Endodermal cell (in vitro differentiated cells): ENCODE results near the gene XIRP2. TPM values are rescaled to one million over a fixed set of nuclear protein-coding genes. Genes with fewer than 3 reads are reported as not detected.

ENCODE experiments used
- DNase-seq: peaks from one replicate; pipeline ENCODE4 v3.0.0-alpha.2; 2017
- H3K27ac ChIP-seq: 2 replicates; pipeline ENCODE4 v1.5.1; 2013; ENCODE audit warnings: mild to moderate bottlenecking, low read depth, low read length, moderate library complexity
- H3K27me3 ChIP-seq: 2 replicates; pipeline ENCODE4 v1.6.1; 2013; ENCODE audit warnings: mild to moderate bottlenecking, low read length, moderate library complexity; ENCODE audit not compliant: insufficient read depth, control insufficient read depth, poor library complexity, severe bottlenecking
- H3K36me3 ChIP-seq: 2 replicates; pipeline ENCODE4 v1.7.0; 2013; ENCODE audit warnings: mild to moderate bottlenecking, low read length, moderate library complexity; ENCODE audit not compliant: control insufficient read depth, insufficient read depth
- H3K4me1 ChIP-seq: one replicate; pipeline ENCODE4 v1.7.0; 2013; ENCODE audit warnings: low read length; ENCODE audit not compliant: control insufficient read depth, insufficient read depth
- H3K4me3 ChIP-seq: 2 replicates; pipeline ENCODE4 v1.5.1; 2013; ENCODE audit warnings: mild to moderate bottlenecking, low read length, moderate library complexity
- H3K9ac ChIP-seq: 2 replicates; pipeline ENCODE4 v1.6.1; 2013; ENCODE audit warnings: mild to moderate bottlenecking, low read length, moderate library complexity; ENCODE audit not compliant: poor library complexity, severe bottlenecking; ENCODE audit errors: extremely low read depth
- H3K9me3 ChIP-seq: 2 replicates; pipeline ENCODE4 v1.6.1; 2013; ENCODE audit warnings: mild to moderate bottlenecking, low read length, moderate library complexity; ENCODE audit not compliant: control insufficient read depth
- H3K27ac Mint-ChIP-seq: 2 replicates; pipeline ENCODE4 v1.8.0; 2020; ENCODE audit warnings: mixed read lengths
- H3K27me3 Mint-ChIP-seq: 2 replicates; pipeline ENCODE4 v1.8.0; 2021; ENCODE audit warnings: mild to moderate bottlenecking, mixed read lengths; ENCODE audit not compliant: insufficient read depth
- H3K36me3 Mint-ChIP-seq: 2 replicates; pipeline ENCODE4 v1.8.0; 2020; ENCODE audit warnings: low read depth, mixed read lengths
- H3K4me1 Mint-ChIP-seq: 2 replicates; pipeline ENCODE4 v1.8.0; 2020; ENCODE audit warnings: mixed read lengths
- H3K4me3 Mint-ChIP-seq: 2 replicates; pipeline ENCODE4 v1.8.0; 2020; ENCODE audit warnings: mild to moderate bottlenecking, moderate library complexity, mixed read lengths
- H3K9me3 Mint-ChIP-seq: 2 replicates; pipeline ENCODE4 v1.8.0; 2020; ENCODE audit warnings: mild to moderate bottlenecking, mixed read lengths
- CTCF ChIP-seq: fragments of 200-600 bp; sonication (generic); conservative IDR thresholded peaks from 2 replicates; pipeline ENCODE4 v1.5.0; 2021; ENCODE audit warnings: antibody characterized with exemption, mild to moderate bottlenecking
- WGBS, 2 experiments: methylation state at CpG; one replicate each; pipeline versions ENCODE4 v1.1.5 to v1.1.7; 2013; ENCODE audit warnings: missing lambda C conversion rate in 2 of 2, mixed read lengths in 1 of 2; ENCODE audit not compliant: insufficient coverage in 1 of 2, insufficient read length in 1 of 2; 5-methylcytosine and 5-hydroxymethylcytosine counted together
- total RNA-seq, 2 donors: library from RNA; stranded (reverse); fragmentation: NEBNext Ultra II Directional in 1 of 2; extraction: Animal tissue kit (Norgen Biotek cat#: 25700) in 1 of 2; gene quantifications; 2 replicates in 1 of 2; 3 replicates in 1 of 2; pipeline ENCODE4 v1.2.1, GENCODE V29; 2021

The XIRP2 gene
- total RNA-seq, 2 donors from 2014 or later: not detected

DNA sequence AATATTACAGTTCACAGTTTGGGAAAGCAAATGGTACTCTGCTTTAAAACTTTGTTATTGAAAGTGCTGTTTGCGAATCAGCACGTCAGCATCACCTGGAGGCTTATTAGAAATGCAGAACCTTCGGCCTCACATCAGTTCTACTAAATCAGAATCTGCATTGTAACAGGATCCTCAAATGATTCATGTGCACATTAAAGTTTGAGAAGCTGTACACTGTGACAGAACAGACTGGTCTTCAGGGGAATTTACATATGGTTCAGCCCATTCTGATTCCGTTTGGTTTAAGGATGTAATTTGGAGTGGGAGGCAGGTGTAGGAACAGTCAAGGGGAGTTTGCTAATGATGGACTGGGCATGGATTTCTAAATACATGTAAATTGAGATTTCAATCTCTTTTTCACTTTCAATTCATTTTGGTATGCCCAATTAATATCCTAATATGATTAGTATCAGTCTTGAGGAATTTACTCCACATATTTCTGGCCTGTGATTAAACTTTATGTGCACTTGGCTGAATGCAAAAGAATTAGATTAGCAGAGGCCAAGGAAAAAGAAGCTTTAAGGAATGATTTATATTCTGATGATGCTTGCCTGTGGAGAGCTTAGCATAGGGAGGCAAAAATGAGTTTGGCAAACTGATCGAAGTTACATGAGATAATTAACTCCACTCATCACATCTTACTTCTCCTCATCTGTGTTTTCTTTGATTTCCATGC is 248.8 kb downstream of the XIRP2 start:
- Histone ChIP-seq H3K9ac (no peak overlapping the region), H3K4me1 (peaks cover 4% of the 10 kb centered on the region), H3K27ac (no peak overlapping the region), H3K9me3 (no peaks in the 10 kb centered on the region), H3K27me3 (no peaks in the 10 kb centered on the region), H3K4me3 (no peak overlapping the region), H3K36me3 (no peaks in the 10 kb centered on the region)
- 89 to 100% methylated on average over 3 to 5 of the region's 5 CpGs for WGBS, 2 experiments
- Mint-ChIP-seq H3K9me3 (no peaks in the 10 kb centered on the region), H3K27ac (no peak overlapping the region), H3K4me1 (no peaks in the 10 kb centered on the region), H3K36me3 (no peaks in the 10 kb centered on the region), H3K27me3 (no peaks in the 10 kb centered on the region), H3K4me3 (no peak overlapping the region)
- DNase-seq: no peak
- TF ChIP-seq CTCF: no peak

DNA sequence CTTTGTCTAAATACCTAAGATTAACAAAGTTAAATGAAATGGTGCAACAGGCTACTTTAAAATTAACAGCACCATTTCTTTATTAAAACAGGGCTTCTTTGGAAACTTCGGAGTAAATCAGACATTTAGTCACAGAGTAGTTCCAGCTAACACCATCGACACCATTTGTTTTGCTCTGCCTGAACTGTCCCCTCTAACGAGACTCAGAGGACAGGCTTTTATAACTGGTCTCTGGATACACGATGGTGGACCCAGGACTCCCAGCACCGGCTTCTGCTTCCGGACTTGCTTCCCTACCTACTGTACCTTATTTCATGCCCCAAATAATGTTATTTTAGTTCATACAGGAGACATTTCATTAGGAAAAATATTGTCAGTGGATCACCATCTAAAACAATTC is 252.1 kb downstream of the XIRP2 start:
- no peaks in the 10 kb centered on the region for H3K9me3 ChIP-seq
- H3K27ac ChIP-seq: no peak overlapping the region
- H3K27me3 ChIP-seq: no peaks in the 10 kb centered on the region
- TF ChIP-seq CTCF: no peak
- H3K9ac ChIP-seq: no peak overlapping the region
- H3K36me3 ChIP-seq: no peaks in the 10 kb centered on the region
- Mint-ChIP-seq H3K4me3 (no peak overlapping the region), H3K9me3 (no peaks in the 10 kb centered on the region), H3K27me3 (no peaks in the 10 kb centered on the region), H3K4me1 (no peaks in the 10 kb centered on the region), H3K36me3 (no peaks in the 10 kb centered on the region), H3K27ac (no peak overlapping the region)
- 89 to 97% methylated on average over 3 to 6 of the region's 6 CpGs for WGBS, 2 experiments
- H3K4me3 ChIP-seq: no peak overlapping the region
- no peak for DNase-seq
- H3K4me1 ChIP-seq: peaks cover 2% of the 10 kb centered on the region

- H3K4me3 ChIP-seq: no peak overlapping the region
- no peak overlapping the region for H3K9ac ChIP-seq
- H3K36me3 ChIP-seq: no peaks in the 10 kb centered on the region
- H3K36me3 Mint-ChIP-seq: no peaks in the 10 kb centered on the region
- DNase-seq: no peak
- no peak overlapping the region for H3K27ac Mint-ChIP-seq
- TF ChIP-seq CTCF: no peak
- no peaks in the 10 kb centered on the region for H3K4me1 Mint-ChIP-seq
- H3K9me3 ChIP-seq: no peaks in the 10 kb centered on the region
- H3K27me3 ChIP-seq: no peaks in the 10 kb centered on the region
- no peak overlapping the region for H3K27ac ChIP-seq
- whole genome bisulfite sequencing, 2 experiments: 76 to 86% methylated on average over 2 to 4 of the region's 4 CpGs
- no peaks in the 10 kb centered on the region for H3K4me1 ChIP-seq
- no peaks in the 10 kb centered on the region for H3K9me3 Mint-ChIP-seq
- H3K27me3 Mint-ChIP-seq: no peaks in the 10 kb centered on the region
- no peak overlapping the region for H3K4me3 Mint-ChIP-seq
Observed at GRCh38 chr2:167140767-167141166, 252.5 kb downstream of the XIRP2 start.
